Measurements from ENCODE around the gene ARHGAP10. TPM values are rescaled to one million over a fixed set of nuclear protein-coding genes. Genes with fewer than 3 reads are reported as not detected.
A peak's percentile ranks its signal among the peaks of the same experiment; 100 is the strongest.

Gene ARHGAP10
- total and polyA plus RNA-seq, 10 of the 15 experiments (the other 5 are each of a cell fraction or from before 2014, with no cell fraction given): 1.3 to 25.8 (median 17.2) TPM

GRCh38 chr4:147840838-147841738, 109.2 kb downstream of the ARHGAP10 start:
- Histone ChIP-seq H3K27me3 (replicated peaks in 1 of 2; ENCODE audit: control insufficient read depth in 2 of 2, insufficient read depth in 2 of 2, low read length in 1 of 2) (no peaks in the 10 kb centered on the region), H3K36me3 (ENCODE audit: control insufficient read depth in 2 of 2, insufficient read depth in 2 of 2, low read length in 1 of 2) (no peaks in the 10 kb centered on the region; a peak in 1 of 4 replicates), H3K4me3 (no peak overlapping the region), H4K20me1 (ENCODE audit: control insufficient read depth, insufficient read depth) (no peaks in the 10 kb centered on the region), H2AFZ (ENCODE audit: control insufficient read depth, low read depth, low read length) (no peak overlapping the region), H3K9ac (ENCODE audit: control insufficient read depth, insufficient read depth, low read length) (no peak overlapping the region), H3K79me2 (ENCODE audit: control insufficient read depth, insufficient read depth, low read length) (peaks cover 17% of the 10 kb centered on the region), H3K9me3 (replicated peaks; ENCODE audit: control insufficient read depth, insufficient read depth, low read length) (no peaks in the 10 kb centered on the region), H3K4me1 (ENCODE audit: control insufficient read depth, insufficient read depth, low read length) (peaks cover 27% of the 10 kb centered on the region), H3K27ac (ENCODE audit: control insufficient read depth, insufficient read depth) (no peak overlapping the region), H3K4me2 (ENCODE audit: control insufficient read depth, insufficient read depth) (no peak overlapping the region)
- ChIA-PET CTCF (interaction anchor here (0.6 to 14.5 kb wide), 9 partner anchors 6 to 133 kb away, joined by 3 to 197 read pairs (median 3); no protein-coding TSS in a partner anchor), POLR2A (interaction anchor here (0.6 to 1.0 kb wide), 2 partner anchors 8 to 9 kb away, joined by 3 read pairs; no protein-coding TSS in a partner anchor), RAD21 (ENCODE audit: unreplicated experiment) (interaction anchor here (1.3 to 13.3 kb wide), 9 partner anchors 15 to 130 kb away, joined by 4 to 100 read pairs (median 4); partner anchors contain the start of gene ARHGAP10), SMC1A (ENCODE audit: uncharacterized antibody, unreplicated experiment) (interaction anchor here (0.6 to 8.0 kb wide), 14 partner anchors 13 to 131 kb away, joined by 3 to 87 read pairs (median 4); no protein-coding TSS in a partner anchor)
- ATAC-seq (peak; percentile 73), DNase-seq (ENCODE audit: low read depth, low spot score) (peak; percentile 31), FAIRE-seq (no peak)
- 48% methylated on average over 4 of the region's 4 CpGs for WGBS (ENCODE audit: insufficient coverage, insufficient replicate concordance, low lambda C conversion rate, missing lambda C conversion rate)
- BruUV-seq (replicated peaks): no TSS peak
- in situ Hi-C loops (cut with MboI) (no loop called here), intact Hi-C loops (cut with micrococcal nuclease; ENCODE audit: unreplicated experiment) (no loop called here)
- TF ChIP-seq BMI1 (IDR thresholded peaks at IDR 0.05; ENCODE audit: borderline replicate concordance): no peak
- no peak for TF ChIP-seq ZNF384 (IDR thresholded peaks at IDR 0.05; ENCODE audit: borderline replicate concordance, low read depth, low read length)
- TF ChIP-seq FOS (IDR thresholded peaks at IDR 0.05; ENCODE audit: borderline replicate concordance, extremely low read depth, insufficient read length): no peak
- no peak for TF ChIP-seq CUX1 (IDR thresholded peaks at IDR 0.05; ENCODE audit: insufficient replicate concordance, low read depth, low read length)
- no peak for TF ChIP-seq MTA3 (IDR thresholded peaks at IDR 0.05; ENCODE audit: borderline replicate concordance, low read length)
- peak; percentile 35 for TF ChIP-seq IKZF1 (conservative IDR thresholded peaks at IDR 0.05)
- peak; percentile 55 for TF ChIP-seq RUNX3 (IDR thresholded peaks at IDR 0.05; ENCODE audit: low read length)
- TF ChIP-seq SPI1 (IDR thresholded peaks at IDR 0.05; ENCODE audit: borderline replicate concordance, insufficient read depth, low read depth, low read length): peak; percentile 44; the same call in 1 of the 2 replicates
- TF ChIP-seq YY1 (IDR thresholded peaks at IDR 0.05; ENCODE audit: low read depth, low read length): no peak
- no peak for TF ChIP-seq MYC (IDR thresholded peaks at IDR 0.05; ENCODE audit: insufficient read depth, insufficient read length, insufficient replicate concordance, low read length, severe bottlenecking)
- TF ChIP-seq SMC3 (IDR thresholded peaks at IDR 0.05; ENCODE audit: borderline replicate concordance, low read length): no peak
- no peak for TF ChIP-seq RBBP5 (conservative IDR thresholded peaks at IDR 0.05)
- TF ChIP-seq CREM (IDR thresholded peaks at IDR 0.05; ENCODE audit: low read depth): no peak
- TF ChIP-seq EZH2 (IDR thresholded peaks at IDR 0.05; ENCODE audit: borderline replicate concordance, control insufficient read depth, low read depth, low read length): no peak
- TF ChIP-seq IKZF2 (IDR thresholded peaks at IDR 0.05): peak; percentile 46 to 56; a peak in 3 of 4 replicates
- peak; percentile 57; the same call in 1 of the 2 replicates for TF ChIP-seq TCF12 (IDR thresholded peaks at IDR 0.05; ENCODE audit: low read depth, low read length)
- TF ChIP-seq PBX3 (IDR thresholded peaks at IDR 0.05; ENCODE audit: insufficient replicate concordance, low read depth, low read length): no peak

Data from GM12878 (cell line).